HEK293 (cell line): ENCODE data around the gene IDI1.

Source experiments
- CTCF ChIA-PET: fragments of 350-600 bp; formaldehyde crosslinking; extraction: SDS; loops from one replicate; lab custom pipeline; 2021; ENCODE audit warnings: antibody characterized with exemption; lab: Yijun Ruan, JAX
- POLR2A ChIA-PET: fragments of 300-600 bp; formaldehyde crosslinking; extraction: SDS; loops from one replicate; lab custom pipeline; 2020; ENCODE audit warnings: antibody characterized with exemption, inconsistent platforms; lab: Yijun Ruan, JAX
- H3K27ac ChIP-seq: fragments of 200-500 bp; sonication (Bioruptor generic); 2 replicates; pipeline ENCODE4 v1.5.1; 2014; ENCODE audit warnings: low read depth, low read length, control low read depth, inconsistent platforms; ENCODE audit errors: extremely low read depth
- H3K36me3 ChIP-seq, 2 experiments: fragments of 200-500 bp in 1 of 2; sonication (Bioruptor generic) in 1 of 2; 1 replicate in 1 of 2; 2 replicates in 1 of 2; pipeline ENCODE4 v1.5.1; 2014 to 2017; ENCODE audit warnings: inconsistent platforms in 2 of 2, low read length in 2 of 2; ENCODE audit not compliant: control insufficient read depth in 2 of 2, insufficient read depth in 1 of 2
- H3K4me1 ChIP-seq: fragments of 200-500 bp; sonication (Bioruptor generic); 2 replicates; pipeline ENCODE4 v1.5.1; 2014; ENCODE audit warnings: mild to moderate bottlenecking, low read length, inconsistent platforms; ENCODE audit not compliant: control insufficient read depth, insufficient read depth
- H3K4me3 ChIP-seq: 2 replicates; pipeline ENCODE4 v1.5.1; 2011; ENCODE audit warnings: low read depth, mild to moderate bottlenecking, control low read depth, low read length, moderate library complexity
- H3K9me3 ChIP-seq: fragments of 200-500 bp; sonication (Bioruptor generic); 2 replicates; pipeline ENCODE4 v1.5.1; 2014; ENCODE audit warnings: low read depth, low read length, inconsistent platforms; ENCODE audit not compliant: control insufficient read depth, insufficient read depth
- KLF7 ChIP-seq: fragments of 450-650 bp; formaldehyde crosslinking; IDR thresholded peaks from 2 replicates; pipeline ENCODE4 v1.5.1; 2016; ENCODE audit warnings: missing biosample characterization, missing genetic modification characterization, borderline replicate concordance
- MYNN ChIP-seq: fragments of 450-650 bp; formaldehyde crosslinking; IDR thresholded peaks from 2 replicates; pipeline ENCODE4 v1.5.1; 2016; ENCODE audit warnings: missing biosample characterization, missing genetic modification characterization, borderline replicate concordance
- PRDM10 ChIP-seq: fragments of 450-650 bp; formaldehyde crosslinking; IDR thresholded peaks from 2 replicates; pipeline ENCODE4 v1.5.1; 2016; ENCODE audit warnings: missing biosample characterization, missing genetic modification characterization
- ZFP41 ChIP-seq: fragments of 450-650 bp; formaldehyde crosslinking; IDR thresholded peaks from 2 replicates; pipeline ENCODE4 v1.5.1; 2016; ENCODE audit warnings: missing biosample characterization, missing genetic modification characterization, borderline replicate concordance
- ZNF2 ChIP-seq: fragments of 450-650 bp; formaldehyde crosslinking; IDR thresholded peaks from 2 replicates; pipeline ENCODE4 v1.5.1; 2016; ENCODE audit warnings: missing biosample characterization, missing genetic modification characterization
- ZNF341 ChIP-seq: fragments of 450-650 bp; formaldehyde crosslinking; IDR thresholded peaks from 2 replicates; pipeline ENCODE4; 2016; ENCODE audit warnings: low read depth, missing biosample characterization, missing genetic modification characterization
- ZNF518A ChIP-seq: fragments of 450-650 bp; formaldehyde crosslinking; conservative IDR thresholded peaks from 2 replicates; pipeline ENCODE4 v1.5.1; 2016; ENCODE audit warnings: low read depth, missing biosample characterization, missing genetic modification characterization
- ZNF558 ChIP-seq: fragments of 450-650 bp; formaldehyde crosslinking; IDR thresholded peaks from 2 replicates; pipeline ENCODE4 v1.5.1; 2016; ENCODE audit warnings: missing biosample characterization, missing genetic modification characterization
- ZNF600 ChIP-seq: fragments of 450-650 bp; formaldehyde crosslinking; IDR thresholded peaks from 2 replicates; pipeline ENCODE4 v1.5.1; 2016; ENCODE audit warnings: missing biosample characterization, missing genetic modification characterization
- ZNF610 ChIP-seq: fragments of 450-650 bp; formaldehyde crosslinking; IDR thresholded peaks from 2 replicates; pipeline ENCODE4 v1.5.1; 2016; ENCODE audit warnings: missing biosample characterization, missing genetic modification characterization, borderline replicate concordance
- TF ChIP-seq, protein P1 (sequence below): fragments of 450-650 bp; formaldehyde crosslinking; IDR thresholded peaks from 2 replicates; pipeline ENCODE4 v1.5.1; 2016; ENCODE audit warnings: missing biosample characterization, missing genetic modification characterization
- TF ChIP-seq, protein P2 (sequence below): fragments of 450-650 bp; IDR thresholded peaks from 2 replicates; pipeline ENCODE4 v1.5.1; 2018; ENCODE audit warnings: missing biosample characterization, mild to moderate bottlenecking, missing genetic modification characterization

IDI1 gene

DNA sequence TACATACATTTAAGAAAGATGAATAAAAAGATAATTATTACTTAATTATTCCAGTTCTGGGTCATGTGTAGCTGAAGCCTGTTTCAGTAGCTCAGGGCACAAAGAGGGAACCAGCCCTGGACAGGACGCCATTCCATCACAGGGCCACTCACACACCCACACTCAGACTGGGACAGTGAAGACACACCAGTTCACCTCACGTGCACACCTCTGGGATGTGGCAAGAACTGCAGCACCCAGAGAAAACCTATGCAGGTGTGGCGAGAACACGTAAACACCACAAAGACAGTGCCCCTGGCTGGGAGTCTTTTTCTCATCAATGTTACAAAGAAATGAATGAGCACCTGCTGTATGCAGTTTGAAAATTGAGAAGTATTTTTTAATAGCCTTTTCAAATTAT lies 1.6 kb upstream of the IDI1 start (continued):
- TF ChIP-seq ZNF518A (tag by site-specific recombination), result no peak
- TF ChIP-seq, protein P1, sequence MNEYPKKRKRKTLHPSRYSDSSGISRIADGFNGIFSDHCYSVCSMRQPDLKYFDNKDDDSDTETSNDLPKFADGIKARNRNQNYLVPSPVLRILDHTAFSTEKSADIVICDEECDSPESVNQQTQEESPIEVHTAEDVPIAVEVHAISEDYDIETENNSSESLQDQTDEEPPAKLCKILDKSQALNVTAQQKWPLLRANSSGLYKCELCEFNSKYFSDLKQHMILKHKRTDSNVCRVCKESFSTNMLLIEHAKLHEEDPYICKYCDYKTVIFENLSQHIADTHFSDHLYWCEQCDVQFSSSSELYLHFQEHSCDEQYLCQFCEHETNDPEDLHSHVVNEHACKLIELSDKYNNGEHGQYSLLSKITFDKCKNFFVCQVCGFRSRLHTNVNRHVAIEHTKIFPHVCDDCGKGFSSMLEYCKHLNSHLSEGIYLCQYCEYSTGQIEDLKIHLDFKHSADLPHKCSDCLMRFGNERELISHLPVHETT, result no peak
- TF ChIP-seq ZNF610 (tag by site-specific recombination), result no peak
- TF ChIP-seq ZNF2 (tag by site-specific recombination), result no peak
- no peak for TF ChIP-seq KLF7 (tag by site-specific recombination)
- TF ChIP-seq ZNF341, result no peak
- TF ChIP-seq ZNF558, result no peak
- TF ChIP-seq ZFP41, result no peak
- TF ChIP-seq ZNF600 (tag by site-specific recombination), result peak; percentile 95
- TF ChIP-seq, all 188 proteins: peak for 7

DNA sequence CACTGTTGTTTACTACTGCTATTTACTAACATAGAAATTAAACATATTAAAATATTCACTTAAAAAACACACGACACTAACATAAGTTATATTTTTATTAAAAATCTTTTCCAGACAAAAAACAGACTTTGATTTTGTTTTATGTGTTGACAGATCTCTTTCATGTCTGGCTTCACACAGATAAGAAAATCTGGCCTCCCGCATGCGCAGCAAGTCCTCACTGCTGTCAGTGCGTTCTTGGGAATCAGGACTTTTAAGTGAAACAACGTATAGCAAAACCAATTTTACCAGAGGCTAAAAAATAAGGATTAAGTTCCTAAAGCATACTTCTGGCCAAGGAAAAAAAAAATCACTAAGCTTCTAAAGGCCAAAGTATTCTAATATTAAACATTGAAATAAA lies 1.2 kb upstream of the IDI1 start:
- peak overlapping the region; percentile 97 for H3K27ac ChIP-seq
- H3K4me3 ChIP-seq, result peak overlapping the region; percentile 65
- peaks cover 7% of the 10 kb centered on the region for H3K4me1 ChIP-seq
- peak; percentile 74; the same call in 1 of the 2 replicates for TF ChIP-seq MYNN
- TF ChIP-seq PRDM10 (tag by site-specific recombination), result no peak
- TF ChIP-seq, protein P2, sequence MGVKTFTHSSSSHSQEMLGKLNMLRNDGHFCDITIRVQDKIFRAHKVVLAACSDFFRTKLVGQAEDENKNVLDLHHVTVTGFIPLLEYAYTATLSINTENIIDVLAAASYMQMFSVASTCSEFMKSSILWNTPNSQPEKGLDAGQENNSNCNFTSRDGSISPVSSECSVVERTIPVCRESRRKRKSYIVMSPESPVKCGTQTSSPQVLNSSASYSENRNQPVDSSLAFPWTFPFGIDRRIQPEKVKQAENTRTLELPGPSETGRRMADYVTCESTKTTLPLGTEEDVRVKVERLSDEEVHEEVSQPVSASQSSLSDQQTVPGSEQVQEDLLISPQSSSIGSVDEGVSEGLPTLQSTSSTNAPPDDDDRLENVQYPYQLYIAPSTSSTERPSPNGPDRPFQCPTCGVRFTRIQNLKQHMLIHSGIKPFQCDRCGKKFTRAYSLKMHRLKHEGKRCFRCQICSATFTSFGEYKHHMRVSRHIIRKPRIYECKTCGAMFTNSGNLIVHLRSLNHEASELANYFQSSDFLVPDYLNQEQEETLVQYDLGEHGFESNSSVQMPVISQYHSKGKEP (tag by site-specific recombination), result no peak
- ChIA-PET POLR2A (interaction anchor here (1.1 to 1.7 kb wide), 2 partner anchors 64 to 491 kb away, joined by 3 to 5 read pairs; no protein-coding TSS in a partner anchor), CTCF (interaction anchor here (0.6 kb wide), 2 partner anchors 15 to 1950 kb away, joined by 3 to 5 read pairs; no protein-coding TSS in a partner anchor)
- H3K36me3 ChIP-seq, result peaks cover 0 to 37% of the 10 kb centered on the region in 2 experiments
- no peaks in the 10 kb centered on the region for H3K9me3 ChIP-seq
